Activated naive CD4-positive, alpha-beta T cell treated with anti-CD3 and anti-CD28 coated beads, Interleukin-2, amount 50 U/mL, for 24 hours (primary cell): ENCODE measurements around the gene ZNF236.
A peak's percentile ranks its signal among the peaks of the same experiment; 100 is the strongest.
"Not testable (repeated sequence)": the region's sequence is repeated elsewhere in the genome, so short reads cannot be mapped to it uniquely, and the experiment has no call there.

Experiments
- H3K27ac Mint-ChIP-seq: one replicate; pipeline ENCODE4 v1.8.0; 2021; ENCODE audit warnings: mild to moderate bottlenecking, mixed read lengths
- H3K27me3 Mint-ChIP-seq: one replicate; pipeline ENCODE4 v1.8.0; 2021; ENCODE audit warnings: mixed read lengths
- H3K36me3 Mint-ChIP-seq: one replicate; pipeline ENCODE4 v1.8.0; 2021; ENCODE audit warnings: mixed read lengths
- H3K4me1 Mint-ChIP-seq: one replicate; pipeline ENCODE4 v1.8.0; 2021; ENCODE audit warnings: mixed read lengths
- H3K4me3 Mint-ChIP-seq: one replicate; pipeline ENCODE4 v1.8.0; 2021; ENCODE audit warnings: mild to moderate bottlenecking, mixed read lengths
- H3K9me3 Mint-ChIP-seq: one replicate; pipeline ENCODE4 v1.8.0; 2021; ENCODE audit warnings: mixed read lengths

ZNF236 gene

GRCh38 chr18:76935722-76936337 is 113.5 kb downstream of the ZNF236 start:
- H3K4me1 Mint-ChIP-seq: no peaks in the 10 kb centered on the region
- no peaks in the 10 kb centered on the region for H3K27me3 Mint-ChIP-seq
- no peaks in the 10 kb centered on the region for H3K9me3 Mint-ChIP-seq
- no peak overlapping the region for H3K4me3 Mint-ChIP-seq
- H3K36me3 Mint-ChIP-seq: peaks cover 37% of the 10 kb centered on the region
- no peak overlapping the region for H3K27ac Mint-ChIP-seq

GRCh38 chr18:76936877-76937276 is 114.5 kb downstream of the ZNF236 start:
- H3K36me3 Mint-ChIP-seq: peaks cover 36% of the 10 kb centered on the region
- no peaks in the 10 kb centered on the region for H3K9me3 Mint-ChIP-seq
- no peaks in the 10 kb centered on the region for H3K4me1 Mint-ChIP-seq
- no peaks in the 10 kb centered on the region for H3K27me3 Mint-ChIP-seq
- no peak overlapping the region for H3K27ac Mint-ChIP-seq
- H3K4me3 Mint-ChIP-seq: no peak overlapping the region

GRCh38 chr18:76937597-76937996 is 115.2 kb downstream of the ZNF236 start:
- no peaks in the 10 kb centered on the region for H3K4me1 Mint-ChIP-seq
- no peak overlapping the region for H3K4me3 Mint-ChIP-seq
- no peak overlapping the region for H3K27ac Mint-ChIP-seq
- peaks cover 31% of the 10 kb centered on the region for H3K36me3 Mint-ChIP-seq
- no peaks in the 10 kb centered on the region for H3K27me3 Mint-ChIP-seq
- H3K9me3 Mint-ChIP-seq: no peaks in the 10 kb centered on the region

GRCh38 chr18:76938619-76939018 is 116.3 kb downstream of the ZNF236 start:
- no peak overlapping the region for H3K27ac Mint-ChIP-seq
- peaks cover 29% of the 10 kb centered on the region for H3K36me3 Mint-ChIP-seq
- no peaks in the 10 kb centered on the region for H3K27me3 Mint-ChIP-seq
- no peaks in the 10 kb centered on the region for H3K4me1 Mint-ChIP-seq
- H3K4me3 Mint-ChIP-seq: no peak overlapping the region
- H3K9me3 Mint-ChIP-seq: no peaks in the 10 kb centered on the region

- no peak overlapping the region for H3K4me3 Mint-ChIP-seq
- H3K9me3 Mint-ChIP-seq: no peaks in the 10 kb centered on the region
- no peaks in the 10 kb centered on the region for H3K4me1 Mint-ChIP-seq
- peaks cover 32% of the 10 kb centered on the region for H3K36me3 Mint-ChIP-seq
- H3K27me3 Mint-ChIP-seq: no peaks in the 10 kb centered on the region
- H3K27ac Mint-ChIP-seq: no peak overlapping the region
Measured at GRCh38 chr18:76941284-76941683, 118.9 kb downstream of the ZNF236 start.

- H3K27me3 Mint-ChIP-seq: no peaks in the 10 kb centered on the region
- peaks cover 36% of the 10 kb centered on the region for H3K36me3 Mint-ChIP-seq
- H3K4me3 Mint-ChIP-seq: no peak overlapping the region
- H3K9me3 Mint-ChIP-seq: no peaks in the 10 kb centered on the region
- H3K27ac Mint-ChIP-seq: no peak overlapping the region
- H3K4me1 Mint-ChIP-seq: peaks cover 16% of the 10 kb centered on the region
Measured at GRCh38 chr18:76943542-76944339, 121.4 kb downstream of the ZNF236 start.

GRCh38 chr18:76944346-76944745 is 122.0 kb downstream of the ZNF236 start:
- not testable (repeated sequence) for H3K27me3 Mint-ChIP-seq, H3K4me3 Mint-ChIP-seq, H3K9me3 Mint-ChIP-seq, H3K27ac Mint-ChIP-seq
- peaks cover 16% of the 10 kb centered on the region for H3K4me1 Mint-ChIP-seq
- peaks cover 33% of the 10 kb centered on the region for H3K36me3 Mint-ChIP-seq

GRCh38 chr18:76948345-76948744 is 126.0 kb downstream of the ZNF236 start:
- Mint-ChIP-seq H3K27ac (peak overlapping the region; percentile 6), H3K27me3 (no peaks in the 10 kb centered on the region), H3K4me3 (no peak overlapping the region), H3K9me3 (no peaks in the 10 kb centered on the region), H3K36me3 (peaks cover 40% of the 10 kb centered on the region), H3K4me1 (peaks cover 16% of the 10 kb centered on the region)

- H3K27ac Mint-ChIP-seq: no peak overlapping the region
- no peak overlapping the region for H3K4me3 Mint-ChIP-seq
- H3K36me3 Mint-ChIP-seq: peaks cover 23% of the 10 kb centered on the region
- H3K9me3 Mint-ChIP-seq: no peaks in the 10 kb centered on the region
- H3K4me1 Mint-ChIP-seq: peaks cover 16% of the 10 kb centered on the region
- H3K27me3 Mint-ChIP-seq: no peaks in the 10 kb centered on the region
Measured at GRCh38 chr18:76951456-76952247, 129.3 kb downstream of the ZNF236 start.

- Mint-ChIP-seq H3K27me3 (no peaks in the 10 kb centered on the region), H3K4me1 (peaks cover 10% of the 10 kb centered on the region), H3K9me3 (no peaks in the 10 kb centered on the region), H3K36me3 (peaks cover 15% of the 10 kb centered on the region), H3K4me3 (no peak overlapping the region), H3K27ac (no peak overlapping the region)
Measured at GRCh38 chr18:76952747-76953146, 130.4 kb downstream of the ZNF236 start.

- Mint-ChIP-seq H3K27ac (no peak overlapping the region), H3K36me3 (peaks cover 15% of the 10 kb centered on the region), H3K4me1 (peaks cover 6% of the 10 kb centered on the region), H3K4me3 (no peak overlapping the region), H3K9me3 (no peaks in the 10 kb centered on the region), H3K27me3 (no peaks in the 10 kb centered on the region)
Measured at GRCh38 chr18:76953156-76953555, 130.8 kb downstream of the ZNF236 start.

- peaks cover under 1% of the 10 kb centered on the region for H3K4me1 Mint-ChIP-seq
- no peaks in the 10 kb centered on the region for H3K9me3 Mint-ChIP-seq
- no peak overlapping the region for H3K4me3 Mint-ChIP-seq
- H3K36me3 Mint-ChIP-seq: peaks cover 11% of the 10 kb centered on the region
- peak overlapping the region; percentile 41 for H3K27ac Mint-ChIP-seq
- H3K27me3 Mint-ChIP-seq: no peaks in the 10 kb centered on the region
Measured at GRCh38 chr18:76953583-76954233, 131.4 kb downstream of the ZNF236 start.

- H3K27me3 Mint-ChIP-seq: no peaks in the 10 kb centered on the region
- no peaks in the 10 kb centered on the region for H3K4me1 Mint-ChIP-seq
- H3K36me3 Mint-ChIP-seq: peaks cover 15% of the 10 kb centered on the region
- H3K4me3 Mint-ChIP-seq: no peak overlapping the region
- H3K9me3 Mint-ChIP-seq: no peaks in the 10 kb centered on the region
- no peak overlapping the region for H3K27ac Mint-ChIP-seq
Measured at GRCh38 chr18:76955524-76956170, 133.3 kb downstream of the ZNF236 start.

- no peak overlapping the region for H3K27ac Mint-ChIP-seq
- H3K36me3 Mint-ChIP-seq: peaks cover 18% of the 10 kb centered on the region
- no peak overlapping the region for H3K4me3 Mint-ChIP-seq
- no peaks in the 10 kb centered on the region for H3K9me3 Mint-ChIP-seq
- H3K27me3 Mint-ChIP-seq: no peaks in the 10 kb centered on the region
- H3K4me1 Mint-ChIP-seq: peaks cover 1% of the 10 kb centered on the region
Measured at GRCh38 chr18:76956648-76957047, 134.3 kb downstream of the ZNF236 start.
